Skeletal muscle tissue (tissue), 4 donors: ENCODE measurements around the gene SLC6A7. TPM values are rescaled to one million over a fixed set of nuclear protein-coding genes. Genes with fewer than 3 reads are reported as not detected.

Experiments used
- H3K27ac ChIP-seq: one replicate; pipeline ENCODE4 v1.7.0; 2013; ENCODE audit warnings: mild to moderate bottlenecking, low read depth, low read length, inconsistent platforms
- H3K27me3 ChIP-seq, 3 donors: one replicate each; pipeline ENCODE4 v1.7.0; 2013; ENCODE audit warnings: low read length in 3 of 3; ENCODE audit not compliant: control insufficient read depth in 3 of 3, insufficient read depth in 3 of 3
- H3K36me3 ChIP-seq, 3 donors: one replicate each; pipeline ENCODE4 v1.7.0; 2013; ENCODE audit warnings: low read length in 3 of 3; ENCODE audit not compliant: control insufficient read depth in 3 of 3, insufficient read depth in 3 of 3
- H3K4me1 ChIP-seq, 3 donors: one replicate each; pipeline ENCODE4 v1.7.0; 2013; ENCODE audit warnings: low read length in 3 of 3, mild to moderate bottlenecking in 3 of 3; ENCODE audit not compliant: control insufficient read depth in 3 of 3, insufficient read depth in 3 of 3
- H3K4me3 ChIP-seq, 3 donors: one replicate each; pipeline ENCODE4 v1.7.0; 2013; ENCODE audit warnings: low read length in 3 of 3
- H3K9ac ChIP-seq, 3 donors: one replicate each; pipeline ENCODE4 v1.7.0; 2013; ENCODE audit warnings: low read length in 3 of 3, mild to moderate bottlenecking in 3 of 3, moderate library complexity in 2 of 3, low read depth in 1 of 3
- H3K9me3 ChIP-seq, 3 donors: one replicate each; pipeline ENCODE4 v1.7.0; 2013; ENCODE audit warnings: low read length in 3 of 3; ENCODE audit not compliant: control insufficient read depth in 3 of 3
- total RNA-seq: library from RNA; depleted of rRNA; stranded (reverse); fragments of >200 nt; gene quantifications from one replicate; pipeline ENCODE4 v1.2.3, GENCODE V29; 2014
- donor health status: Osteomylitis.

Gene SLC6A7
- total RNA-seq, 1 donor from 2014 or later = not detected

DNA sequence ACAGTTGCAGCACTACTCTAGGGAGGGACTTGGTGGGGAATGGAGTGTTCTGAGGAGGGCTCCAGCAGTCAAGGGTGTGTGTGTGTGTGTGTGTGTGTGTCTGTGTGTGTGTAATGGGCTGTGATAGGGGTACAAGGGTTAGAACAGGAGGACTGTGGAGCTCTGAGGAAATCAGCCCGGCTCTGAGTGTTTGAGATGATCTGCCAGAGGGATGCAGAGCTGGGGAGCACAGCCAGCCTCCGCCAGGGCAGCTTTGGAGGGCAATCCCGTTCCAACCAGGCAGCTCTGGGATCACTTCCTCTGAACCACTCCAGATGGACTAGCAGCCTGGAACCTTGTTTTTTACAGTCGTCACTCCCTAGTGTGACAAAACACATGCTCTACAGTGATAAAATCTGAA lies 3.0 kb upstream of the SLC6A7 start:
- Histone ChIP-seq H3K4me3 (no peak overlapping the region), H3K27ac (no peak overlapping the region), H3K27me3 (peaks cover 8 to 16% (median 12%) of the 10 kb centered on the region in 3 donors), H3K9ac (no peak overlapping the region), H3K36me3 (no peaks in the 10 kb centered on the region), H3K9me3 (no peaks in the 10 kb centered on the region), H3K4me1 (peaks cover 12 to 44% (median 28%) of the 10 kb centered on the region in 3 donors)

DNA sequence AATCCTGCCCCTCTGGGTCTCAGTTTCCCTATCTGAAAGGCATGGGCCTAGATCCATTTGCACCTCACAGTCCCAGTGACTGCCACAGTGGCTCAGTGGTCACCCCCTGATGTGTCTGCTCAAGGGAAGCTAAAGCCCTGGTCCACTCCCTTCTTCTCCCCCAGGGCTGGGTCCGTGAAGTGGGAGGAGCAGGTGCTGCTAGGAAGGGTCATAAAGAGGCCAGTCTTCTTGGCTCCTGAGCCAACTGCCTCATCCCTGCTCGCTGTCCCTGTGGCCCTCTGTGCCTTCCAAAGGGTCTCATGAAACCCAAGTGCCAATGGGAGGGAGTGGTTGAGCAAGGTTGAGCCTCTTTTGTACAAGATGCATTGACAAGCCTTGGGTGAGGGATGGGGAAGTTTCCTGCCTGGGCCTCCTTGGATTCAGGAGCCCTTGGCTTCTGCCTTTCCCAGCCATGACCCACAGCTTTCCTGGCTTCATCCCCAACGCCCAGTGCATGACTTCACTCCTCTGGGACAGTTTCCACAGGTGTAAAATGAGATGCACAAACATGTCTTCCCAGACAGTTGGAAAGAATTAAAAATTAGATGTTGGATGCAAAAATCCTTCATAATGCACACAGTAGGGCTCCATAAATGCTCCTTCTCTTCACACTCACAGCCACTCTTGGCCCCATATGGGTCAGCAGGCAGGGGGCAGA lies 1.6 kb upstream of the SLC6A7 start:
- Histone ChIP-seq H3K36me3 (no peaks in the 10 kb centered on the region), H3K4me3 (peak overlapping the region in 1 of 3 donors; percentile 29), H3K27me3 (peaks cover 8 to 16% (median 12%) of the 10 kb centered on the region in 3 donors), H3K9me3 (no peaks in the 10 kb centered on the region), H3K27ac (peak overlapping the region; percentile 49), H3K4me1 (peaks cover 12 to 35% (median 22%) of the 10 kb centered on the region in 3 donors), H3K9ac (peak overlapping the region in 2 of 3 donors; percentile 40 to 48)

- Histone ChIP-seq H3K27ac (no peak overlapping the region), H3K9ac (no peak overlapping the region), H3K4me1 (peaks cover 12 to 37% (median 25%) of the 10 kb centered on the region in 3 donors), H3K36me3 (no peaks in the 10 kb centered on the region), H3K27me3 (peaks cover 8 to 16% (median 12%) of the 10 kb centered on the region in 3 donors), H3K9me3 (no peaks in the 10 kb centered on the region), H3K4me3 (no peak overlapping the region)
Measured at GRCh38 chr5:150189326-150189725, 536 bp upstream of the SLC6A7 start.

DNA sequence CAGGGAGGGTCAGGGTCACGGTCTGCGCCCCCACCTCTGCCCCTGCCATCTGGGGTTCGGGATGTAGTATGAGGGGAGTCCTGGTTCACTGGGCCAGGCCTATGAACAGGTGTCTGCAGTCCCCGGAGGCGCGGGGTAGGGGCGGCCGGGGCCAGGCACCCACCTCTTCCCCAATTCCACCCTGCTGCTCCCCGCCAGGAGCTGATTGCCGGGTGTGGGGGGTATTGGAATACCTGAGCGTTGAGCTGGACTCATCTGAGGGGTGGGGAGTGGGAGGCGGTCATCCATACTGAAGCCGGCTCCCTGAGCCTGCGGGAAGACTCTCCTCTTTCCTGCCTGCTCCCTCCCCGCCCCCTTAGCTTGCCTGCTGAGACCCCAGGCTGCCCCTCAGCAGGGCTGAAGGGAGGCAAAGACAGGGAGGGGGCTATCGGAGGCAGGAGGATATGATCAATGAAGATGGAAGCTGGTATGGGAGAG lies 679 bp downstream of the SLC6A7 start:
- H3K9me3 ChIP-seq = no peaks in the 10 kb centered on the region
- peaks cover 12 to 37% (median 25%) of the 10 kb centered on the region in 3 donors for H3K4me1 ChIP-seq
- no peak overlapping the region for H3K9ac ChIP-seq
- no peaks in the 10 kb centered on the region for H3K36me3 ChIP-seq
- H3K27me3 ChIP-seq = peaks cover 8 to 16% (median 12%) of the 10 kb centered on the region in 3 donors
- H3K27ac ChIP-seq = no peak overlapping the region
- H3K4me3 ChIP-seq = no peak overlapping the region

- Histone ChIP-seq H3K27me3 (peaks cover 8 to 16% (median 12%) of the 10 kb centered on the region in 3 donors), H3K36me3 (no peaks in the 10 kb centered on the region), H3K4me3 (no peak overlapping the region), H3K9me3 (no peaks in the 10 kb centered on the region), H3K27ac (no peak overlapping the region), H3K9ac (no peak overlapping the region), H3K4me1 (peaks cover 12 to 37% (median 25%) of the 10 kb centered on the region in 3 donors)
Measured at GRCh38 chr5:150190987-150191386, 1.1 kb downstream of the SLC6A7 start.

DNA sequence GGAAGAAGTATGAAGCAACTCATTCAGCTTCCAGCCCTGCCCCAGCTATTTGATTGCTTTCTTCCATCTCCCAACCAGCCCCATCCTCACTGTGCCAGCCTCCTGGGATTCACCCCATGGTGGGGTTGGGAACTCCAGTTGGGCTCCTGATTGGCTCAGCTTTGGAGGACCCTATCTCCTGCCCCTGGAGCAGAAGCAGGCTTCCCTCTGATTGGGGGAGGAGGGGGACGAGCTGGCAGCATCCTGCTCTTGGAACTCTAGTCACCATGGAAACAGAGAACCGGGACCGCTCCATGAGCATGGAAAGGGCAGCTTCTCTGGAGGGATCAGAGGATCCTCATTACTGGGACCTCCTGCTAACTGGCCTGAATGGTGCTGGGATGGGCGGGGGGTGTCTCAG lies 2.6 kb downstream of the SLC6A7 start:
- Histone ChIP-seq H3K27ac (no peak overlapping the region), H3K27me3 (peaks cover 8 to 16% (median 12%) of the 10 kb centered on the region in 3 donors), H3K36me3 (no peaks in the 10 kb centered on the region), H3K9ac (no peak overlapping the region), H3K4me3 (no peak overlapping the region), H3K9me3 (no peaks in the 10 kb centered on the region), H3K4me1 (peaks cover 12 to 35% (median 22%) of the 10 kb centered on the region in 3 donors)

DNA sequence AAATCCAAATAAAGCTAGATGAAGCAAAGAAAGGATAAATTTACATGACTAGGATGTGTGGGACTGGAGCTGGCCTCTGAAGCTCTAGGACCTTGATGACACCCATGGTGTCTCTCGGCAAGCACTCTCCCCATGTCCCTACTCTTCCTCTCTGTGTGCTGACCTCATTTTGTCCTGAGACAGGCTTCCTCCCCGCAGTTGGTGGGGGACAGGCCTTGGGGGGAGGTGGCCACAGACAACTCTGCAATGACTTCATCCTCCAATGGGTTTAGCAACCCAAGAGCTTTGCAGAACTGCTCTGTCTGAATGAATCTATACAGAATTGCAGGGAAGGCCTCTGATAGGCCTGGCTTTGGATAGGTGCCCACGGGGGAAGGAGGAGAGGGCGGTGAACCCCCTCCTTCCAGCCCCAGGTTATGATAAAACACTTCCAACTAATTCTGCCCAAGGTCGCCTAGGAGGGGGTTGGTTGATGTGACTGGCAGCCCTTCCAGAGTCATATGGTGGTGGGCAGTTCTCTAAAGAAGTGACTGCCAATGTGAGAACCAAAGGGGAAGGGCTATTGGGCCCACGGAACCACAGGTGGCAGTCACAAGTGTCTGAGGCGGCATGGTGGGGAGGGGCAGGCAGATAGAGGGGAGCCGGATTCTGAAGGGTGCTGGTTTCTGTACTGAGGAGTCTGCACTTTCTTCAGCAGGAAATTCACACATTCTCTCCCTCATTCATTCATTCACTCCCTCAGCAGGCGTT lies 6.0 kb downstream of the SLC6A7 start:
- Histone ChIP-seq H3K9me3 (no peaks in the 10 kb centered on the region), H3K9ac (no peak overlapping the region), H3K4me1 (peaks cover 0 to 7% (median 5%) of the 10 kb centered on the region in 3 donors), H3K27ac (no peak overlapping the region), H3K36me3 (no peaks in the 10 kb centered on the region), H3K4me3 (no peak overlapping the region), H3K27me3 (peaks cover 0 to under 1% (median 0%) of the 10 kb centered on the region in 3 donors)

DNA sequence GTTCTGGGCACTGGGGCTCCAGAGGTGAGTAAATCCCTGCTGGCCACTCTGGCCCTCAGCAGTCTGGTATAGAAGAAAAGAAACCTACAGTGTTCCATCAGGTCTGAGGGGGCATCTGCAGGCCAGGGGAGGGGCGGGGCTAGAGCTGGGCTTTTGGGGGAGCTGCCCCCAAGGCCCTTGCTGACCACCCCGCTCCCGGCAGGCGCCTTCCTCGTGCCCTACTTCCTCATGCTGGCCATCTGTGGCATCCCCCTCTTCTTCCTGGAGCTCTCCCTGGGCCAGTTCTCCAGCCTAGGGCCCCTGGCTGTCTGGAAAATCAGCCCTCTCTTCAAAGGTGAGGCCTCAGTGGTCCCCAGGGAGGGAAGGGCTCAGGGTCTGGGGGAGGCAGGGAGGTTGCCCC lies 6.7 kb downstream of the SLC6A7 start:
- no peak overlapping the region for H3K27ac ChIP-seq
- H3K4me3 ChIP-seq = no peak overlapping the region
- H3K36me3 ChIP-seq = no peaks in the 10 kb centered on the region
- H3K9ac ChIP-seq = no peak overlapping the region
- H3K27me3 ChIP-seq = no peaks in the 10 kb centered on the region
- H3K9me3 ChIP-seq = no peaks in the 10 kb centered on the region
- H3K4me1 ChIP-seq = peaks cover 0 to 7% (median 5%) of the 10 kb centered on the region in 3 donors

DNA sequence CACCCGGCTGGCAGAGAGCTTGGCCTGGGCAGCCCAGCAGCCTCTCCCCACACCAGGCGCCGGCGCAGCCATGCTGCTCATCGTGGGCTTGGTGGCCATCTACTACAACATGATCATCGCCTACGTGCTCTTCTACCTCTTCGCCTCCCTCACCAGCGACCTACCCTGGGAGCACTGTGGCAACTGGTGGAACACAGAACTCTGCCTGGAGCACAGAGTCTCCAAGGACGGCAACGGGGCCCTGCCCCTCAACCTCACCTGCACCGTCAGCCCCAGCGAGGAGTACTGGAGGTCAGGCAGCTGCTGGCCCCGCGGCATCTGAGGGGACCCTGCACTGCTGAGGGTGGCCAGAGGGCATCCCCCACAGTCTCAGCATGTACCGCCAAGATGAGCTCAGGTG lies 7.1 kb downstream of the SLC6A7 start:
- H3K36me3 ChIP-seq = no peaks in the 10 kb centered on the region
- H3K27me3 ChIP-seq = no peaks in the 10 kb centered on the region
- no peak overlapping the region for H3K9ac ChIP-seq
- H3K9me3 ChIP-seq = no peaks in the 10 kb centered on the region
- no peak overlapping the region for H3K27ac ChIP-seq
- no peak overlapping the region for H3K4me3 ChIP-seq
- peaks cover 0 to 7% (median 5%) of the 10 kb centered on the region in 3 donors for H3K4me1 ChIP-seq

- Histone ChIP-seq H3K27ac (no peak overlapping the region), H3K4me3 (no peak overlapping the region), H3K27me3 (no peaks in the 10 kb centered on the region), H3K36me3 (no peaks in the 10 kb centered on the region), H3K9me3 (no peaks in the 10 kb centered on the region), H3K9ac (no peak overlapping the region), H3K4me1 (peaks cover 0 to 7% (median 5%) of the 10 kb centered on the region in 3 donors)
Measured at GRCh38 chr5:150197476-150197875, 7.6 kb downstream of the SLC6A7 start.
